ENCODE results near the gene ZXDB. TPM values are rescaled to one million over a fixed set of nuclear protein-coding genes. Genes with fewer than 3 reads are reported as not detected.
"Not testable (repeated sequence)": the region's sequence is repeated elsewhere in the genome, so short reads cannot be mapped to it uniquely, and the experiment has no call there.

Gene ZXDB
- 6.8 and 7.1 TPM in 2 replicates for total RNA-seq
- long read RNA-seq, result 0 reads

DNA sequence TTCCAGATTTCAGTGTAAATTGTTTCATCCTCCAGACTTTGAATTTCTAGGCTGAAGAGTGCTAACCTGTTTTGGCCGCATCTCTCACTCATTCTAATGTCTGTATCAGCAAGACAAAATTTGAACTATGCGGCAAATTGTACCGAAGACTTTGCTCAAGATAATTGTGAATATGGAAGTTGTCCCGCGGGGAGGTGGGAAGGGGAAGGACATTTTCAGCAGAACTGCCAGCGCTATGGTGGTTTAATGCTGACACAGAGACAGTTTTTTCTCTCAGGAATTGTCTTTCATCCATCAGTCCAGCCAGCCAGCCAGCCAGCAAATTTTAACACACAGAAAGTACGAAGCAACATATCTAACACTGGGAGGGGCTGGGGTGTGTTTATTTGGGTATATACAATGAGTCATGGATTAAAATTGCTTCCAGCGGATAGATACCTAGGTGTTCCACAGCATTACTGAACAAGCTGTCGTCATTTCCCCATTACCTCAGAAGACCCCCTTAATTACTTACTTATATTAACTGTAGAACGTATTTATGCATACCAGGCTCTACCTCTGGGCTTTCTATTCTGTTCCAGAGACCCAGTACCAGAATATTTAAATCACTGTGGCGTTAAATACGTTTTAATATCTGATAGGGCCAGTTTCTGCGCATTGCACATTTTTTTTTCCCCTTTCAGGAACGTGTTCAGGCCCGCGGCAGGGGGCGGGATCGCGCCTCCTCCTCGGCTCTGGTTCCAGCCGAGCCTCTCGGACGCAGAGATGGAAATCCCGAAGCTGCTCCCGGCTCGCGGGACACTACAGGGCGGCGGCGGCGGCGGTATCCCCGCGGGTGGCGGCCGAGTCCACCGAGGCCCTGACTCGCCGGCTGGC is at the start of gene ZXDB:
TSS of gene ZXDB (plus strand) at position 728 of the 876 bp plus-strand sequence. CDS start at position 766, 38 bp downstream.
- not testable (repeated sequence) for H3K9me3 Mint-ChIP-seq; H3K36me3 Mint-ChIP-seq (ENCODE audit: low read depth); H3K27me3 Mint-ChIP-seq (ENCODE audit: low read depth); DNase-seq (ENCODE audit: low read depth, low spot score)
- Mint-ChIP-seq H3K4me3 (peak within 1 kb of the TSS; percentile 81), H3K27ac (ENCODE audit: unreplicated experiment) (peak within 1 kb of the TSS; percentile 32), H3K4me1 (peaks cover 35% of the 10 kb centered on the region)

DNA sequence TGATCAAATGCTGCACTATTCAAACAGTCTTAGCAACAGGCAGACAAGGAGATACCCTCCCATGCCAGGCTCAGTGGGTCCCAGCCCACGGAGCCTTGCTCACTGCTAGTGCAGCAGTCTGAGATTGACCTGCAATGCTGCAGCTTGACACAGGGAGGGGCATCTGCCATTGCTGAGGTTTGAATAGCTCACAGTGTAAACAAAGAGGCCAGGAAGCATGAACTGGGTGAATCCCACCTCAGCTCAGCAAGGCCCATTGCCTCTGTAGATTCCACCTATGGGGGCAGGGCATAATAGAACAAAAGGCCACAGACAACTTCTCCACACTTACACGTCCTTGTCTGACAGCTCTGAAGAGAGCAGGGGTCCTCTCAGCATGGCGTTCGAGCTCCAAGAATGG is 26.6 kb upstream of the ZXDB start:
- no peak for DNase-seq (ENCODE audit: low read depth, low spot score)
- H3K9me3 Mint-ChIP-seq, result peaks cover 18% of the 10 kb centered on the region

DNA sequence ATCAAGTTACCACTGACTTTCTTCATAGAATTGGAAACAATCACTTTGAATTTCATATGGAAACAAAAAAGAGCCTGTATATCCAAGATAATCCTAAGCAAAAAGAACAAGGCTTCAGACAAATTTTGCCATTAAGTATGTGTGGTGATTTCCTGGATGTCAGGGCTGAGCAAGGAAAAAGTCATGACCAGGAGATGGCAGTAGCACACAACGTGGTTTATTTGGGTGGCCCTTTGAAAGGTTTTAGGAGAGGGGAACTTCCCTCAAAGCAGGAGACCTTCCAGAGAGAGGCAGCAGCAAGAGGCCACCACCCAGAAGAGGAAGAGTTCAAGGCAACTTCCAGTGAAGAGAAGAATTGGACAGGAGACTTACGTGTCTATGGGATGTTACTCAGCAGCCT is 18.1 kb upstream of the ZXDB start:
- peaks cover 3% of the 10 kb centered on the region for H3K9me3 Mint-ChIP-seq
- peaks cover 3% of the 10 kb centered on the region for H3K36me3 Mint-ChIP-seq (ENCODE audit: low read depth)
- no peaks in the 10 kb centered on the region for H3K27me3 Mint-ChIP-seq (ENCODE audit: low read depth)
- no peak overlapping the region for H3K27ac Mint-ChIP-seq (ENCODE audit: unreplicated experiment)
- H3K4me3 Mint-ChIP-seq, result no peak overlapping the region
- DNase-seq (ENCODE audit: low read depth, low spot score), result no peak
- TF ChIP-seq, protein P1, sequence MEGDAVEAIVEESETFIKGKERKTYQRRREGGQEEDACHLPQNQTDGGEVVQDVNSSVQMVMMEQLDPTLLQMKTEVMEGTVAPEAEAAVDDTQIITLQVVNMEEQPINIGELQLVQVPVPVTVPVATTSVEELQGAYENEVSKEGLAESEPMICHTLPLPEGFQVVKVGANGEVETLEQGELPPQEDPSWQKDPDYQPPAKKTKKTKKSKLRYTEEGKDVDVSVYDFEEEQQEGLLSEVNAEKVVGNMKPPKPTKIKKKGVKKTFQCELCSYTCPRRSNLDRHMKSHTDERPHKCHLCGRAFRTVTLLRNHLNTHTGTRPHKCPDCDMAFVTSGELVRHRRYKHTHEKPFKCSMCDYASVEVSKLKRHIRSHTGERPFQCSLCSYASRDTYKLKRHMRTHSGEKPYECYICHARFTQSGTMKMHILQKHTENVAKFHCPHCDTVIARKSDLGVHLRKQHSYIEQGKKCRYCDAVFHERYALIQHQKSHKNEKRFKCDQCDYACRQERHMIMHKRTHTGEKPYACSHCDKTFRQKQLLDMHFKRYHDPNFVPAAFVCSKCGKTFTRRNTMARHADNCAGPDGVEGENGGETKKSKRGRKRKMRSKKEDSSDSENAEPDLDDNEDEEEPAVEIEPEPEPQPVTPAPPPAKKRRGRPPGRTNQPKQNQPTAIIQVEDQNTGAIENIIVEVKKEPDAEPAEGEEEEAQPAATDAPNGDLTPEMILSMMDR (conservative IDR thresholded peaks at IDR 0.05), result peak; percentile 50
- H3K4me1 Mint-ChIP-seq, result no peaks in the 10 kb centered on the region

More for the DNA sequence above, 26.6 kb upstream of the ZXDB start:
- TF ChIP-seq, protein P1 (conservative IDR thresholded peaks at IDR 0.05), result no peak
- Mint-ChIP-seq H3K27ac (ENCODE audit: unreplicated experiment) (no peak overlapping the region), H3K4me3 (no peak overlapping the region), H3K27me3 (ENCODE audit: low read depth) (no peaks in the 10 kb centered on the region), H3K36me3 (ENCODE audit: low read depth) (peaks cover 8% of the 10 kb centered on the region), H3K4me1 (no peaks in the 10 kb centered on the region)

DNA sequence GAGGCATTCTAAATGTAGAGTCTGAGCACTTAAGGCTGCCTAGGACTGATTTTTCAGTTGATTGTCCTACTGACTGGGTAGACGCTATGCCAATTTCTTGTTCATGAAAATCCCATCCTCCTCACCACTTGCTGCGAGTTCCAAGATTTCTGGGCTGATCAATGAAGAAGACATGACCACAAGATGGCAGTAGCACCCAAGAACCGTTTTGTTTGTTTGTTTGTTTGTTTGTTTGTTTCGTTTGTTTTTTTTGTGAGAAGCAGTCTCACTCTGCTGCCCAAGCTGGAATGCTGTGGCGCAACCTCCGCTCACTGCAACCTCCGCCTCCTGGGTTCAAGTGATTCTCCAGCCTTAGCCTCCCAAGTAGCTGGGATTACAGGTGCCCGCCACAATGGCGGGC is 8.9 kb upstream of the ZXDB start:
- not testable (repeated sequence) for H3K27ac Mint-ChIP-seq (ENCODE audit: unreplicated experiment); H3K27me3 Mint-ChIP-seq (ENCODE audit: low read depth); H3K9me3 Mint-ChIP-seq; H3K4me1 Mint-ChIP-seq; DNase-seq (ENCODE audit: low read depth, low spot score); H3K36me3 Mint-ChIP-seq (ENCODE audit: low read depth); H3K4me3 Mint-ChIP-seq
- TF ChIP-seq, protein P1 (conservative IDR thresholded peaks at IDR 0.05), result peak; percentile 49

DNA sequence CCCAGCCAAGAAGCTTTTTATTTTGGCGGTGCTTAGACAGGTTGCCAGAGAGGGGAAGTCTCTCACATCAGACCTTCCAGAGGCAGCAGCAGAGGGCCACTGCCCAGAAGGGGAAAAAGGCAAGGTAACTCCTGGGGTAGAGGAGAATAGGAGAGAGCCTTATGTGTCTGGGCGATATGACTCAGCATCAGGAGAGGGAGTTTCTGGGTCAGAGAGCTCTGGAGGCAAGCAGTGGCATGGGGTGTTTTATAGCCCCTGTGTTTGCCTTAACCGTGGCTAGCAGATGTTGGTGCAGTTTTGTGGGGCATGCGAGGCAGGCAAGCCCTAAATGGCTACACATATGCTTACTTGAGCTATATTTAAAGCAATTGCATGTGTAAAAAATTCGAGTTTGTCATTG is 8.3 kb upstream of the ZXDB start:
- Mint-ChIP-seq H3K27me3 (ENCODE audit: low read depth) (no peaks in the 10 kb centered on the region), H3K36me3 (ENCODE audit: low read depth) (no peaks in the 10 kb centered on the region), H3K4me1 (no peaks in the 10 kb centered on the region), H3K9me3 (peaks cover 2% of the 10 kb centered on the region), H3K27ac (ENCODE audit: unreplicated experiment) (no peak overlapping the region), H3K4me3 (no peak overlapping the region)
- TF ChIP-seq, protein P1 (conservative IDR thresholded peaks at IDR 0.05), result no peak
- no peak for DNase-seq (ENCODE audit: low read depth, low spot score)

DNA sequence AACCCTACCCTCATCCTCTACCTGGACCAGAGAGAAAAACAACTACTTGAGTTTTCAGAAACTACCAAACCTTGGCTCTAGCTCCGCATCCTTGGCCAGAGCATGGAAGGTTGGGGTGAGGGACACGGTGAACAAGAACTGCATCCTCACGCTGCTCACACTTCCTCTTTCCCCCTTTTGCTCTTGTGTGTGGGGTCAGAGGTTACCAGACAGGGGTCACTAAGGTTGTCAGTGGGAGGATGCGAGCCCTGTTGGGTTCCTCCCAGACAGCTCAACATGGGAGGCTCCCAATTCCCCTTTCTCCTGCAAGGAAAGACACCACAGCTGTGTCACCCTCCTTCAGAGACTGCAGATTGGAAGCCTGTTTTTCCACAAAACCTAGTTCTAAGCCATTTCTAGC is 5.5 kb upstream of the ZXDB start:
- no peak overlapping the region for H3K27ac Mint-ChIP-seq (ENCODE audit: unreplicated experiment)
- H3K4me3 Mint-ChIP-seq, result no peak overlapping the region
- H3K27me3 Mint-ChIP-seq (ENCODE audit: low read depth), result no peaks in the 10 kb centered on the region
- TF ChIP-seq, protein P1 (conservative IDR thresholded peaks at IDR 0.05), result no peak
- peaks cover 2% of the 10 kb centered on the region for H3K9me3 Mint-ChIP-seq
- peaks cover 9% of the 10 kb centered on the region for H3K4me1 Mint-ChIP-seq
- H3K36me3 Mint-ChIP-seq (ENCODE audit: low read depth), result no peaks in the 10 kb centered on the region
- DNase-seq (ENCODE audit: low read depth, low spot score), result no peak

Data from neural crest cell (in vitro differentiated cells).